DMS53 (cell line): Measurements from ENCODE around the gene CFAP298.
"Not testable (repeated sequence)": the region's sequence is repeated elsewhere in the genome, so short reads cannot be mapped to it uniquely, and the experiment has no call there.

Experiments used
- DNase-seq: peaks from one replicate; lab custom pipeline; 2025; lab: John Stamatoyannopoulos, UW

The CFAP298 gene, protein sequence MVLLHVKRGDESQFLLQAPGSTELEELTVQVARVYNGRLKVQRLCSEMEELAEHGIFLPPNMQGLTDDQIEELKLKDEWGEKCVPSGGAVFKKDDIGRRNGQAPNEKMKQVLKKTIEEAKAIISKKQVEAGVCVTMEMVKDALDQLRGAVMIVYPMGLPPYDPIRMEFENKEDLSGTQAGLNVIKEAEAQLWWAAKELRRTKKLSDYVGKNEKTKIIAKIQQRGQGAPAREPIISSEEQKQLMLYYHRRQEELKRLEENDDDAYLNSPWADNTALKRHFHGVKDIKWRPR

DNA sequence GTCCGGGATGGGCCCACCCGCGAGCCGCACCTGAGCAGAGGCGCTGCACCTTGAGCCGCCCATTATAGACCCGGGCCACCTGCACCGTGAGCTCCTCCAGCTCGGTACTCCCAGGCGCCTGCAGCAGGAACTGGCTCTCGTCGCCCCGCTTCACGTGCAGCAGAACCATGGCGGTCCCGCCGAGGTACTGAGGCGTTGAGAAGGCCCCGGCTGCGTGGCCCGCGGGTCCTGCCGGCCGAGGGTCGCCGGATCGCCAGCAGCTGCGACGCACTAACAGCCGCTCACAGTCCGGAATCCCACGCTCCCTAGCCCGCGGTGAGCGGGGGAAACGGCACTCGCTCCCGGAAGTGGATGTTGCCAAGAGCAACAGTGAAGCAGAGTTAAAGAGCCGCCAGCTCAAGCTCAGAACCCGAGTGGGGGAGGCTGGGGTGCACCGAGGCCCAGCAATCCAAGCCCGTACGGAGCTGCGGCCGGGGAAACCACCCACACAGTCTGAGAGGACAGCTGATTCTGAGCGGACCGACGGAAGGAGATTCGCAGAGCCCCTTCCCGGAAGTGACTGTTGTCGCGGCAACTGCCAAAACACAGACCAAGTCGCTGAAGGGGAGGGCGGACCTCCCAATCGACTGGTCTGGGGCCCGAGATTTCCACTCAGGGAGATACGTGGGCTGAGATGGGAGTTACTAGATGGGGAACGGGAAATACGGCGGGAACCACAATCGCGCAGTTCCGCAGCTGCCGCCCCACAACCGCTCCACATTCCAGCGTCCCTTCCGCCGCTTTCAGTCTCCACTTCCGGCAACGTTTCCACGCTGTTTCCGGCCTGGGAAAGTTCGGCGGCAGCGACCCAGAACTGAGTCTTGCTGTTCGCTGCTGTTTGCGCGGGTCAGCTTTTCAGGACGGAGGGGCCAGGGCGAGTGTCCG is at the start of gene CFAP298:
Gene CFAP298, minus strand, starts transcription at position 303 of the 924 bp plus-strand sequence. Its CDS starts 134 bp downstream, at position 169.
- peak; percentile 92 for DNase-seq

DNA sequence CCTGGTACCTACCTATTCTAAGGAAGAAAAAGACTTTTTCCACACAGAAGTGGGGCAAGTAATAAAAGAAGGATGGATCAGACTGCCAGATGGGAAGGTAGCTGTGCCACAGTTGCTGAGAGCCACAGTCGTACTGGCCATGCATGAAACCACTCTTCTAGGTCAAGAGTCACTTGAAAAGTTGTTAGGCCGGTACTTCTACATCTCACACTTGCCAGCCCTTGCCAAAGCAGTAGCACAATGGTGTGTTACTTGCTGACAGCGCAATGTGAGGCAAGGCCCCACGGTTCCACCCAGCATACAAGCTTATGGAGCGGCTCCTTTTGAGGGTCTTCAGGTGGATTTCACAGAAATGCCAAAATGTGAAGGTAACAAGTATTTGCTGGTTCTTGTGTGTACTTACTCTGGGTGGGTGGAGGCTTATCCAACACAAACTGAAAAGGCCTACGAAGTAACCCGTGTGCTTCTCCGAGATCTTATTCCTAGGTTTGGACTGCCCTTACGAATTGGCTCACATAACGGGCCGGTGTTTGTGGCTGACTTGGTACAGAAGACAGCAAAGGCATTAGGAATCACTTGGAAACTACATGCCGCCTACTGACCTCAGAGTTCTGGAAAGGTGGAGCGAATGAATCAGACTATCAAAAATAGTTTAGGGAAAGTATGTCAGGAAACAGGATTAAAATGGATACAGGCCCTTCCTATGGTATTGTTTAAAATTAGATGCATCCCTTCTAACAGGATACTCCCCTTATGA is 49.0 kb upstream of the CFAP298 start:
- peak; percentile 85 for DNase-seq

DNA sequence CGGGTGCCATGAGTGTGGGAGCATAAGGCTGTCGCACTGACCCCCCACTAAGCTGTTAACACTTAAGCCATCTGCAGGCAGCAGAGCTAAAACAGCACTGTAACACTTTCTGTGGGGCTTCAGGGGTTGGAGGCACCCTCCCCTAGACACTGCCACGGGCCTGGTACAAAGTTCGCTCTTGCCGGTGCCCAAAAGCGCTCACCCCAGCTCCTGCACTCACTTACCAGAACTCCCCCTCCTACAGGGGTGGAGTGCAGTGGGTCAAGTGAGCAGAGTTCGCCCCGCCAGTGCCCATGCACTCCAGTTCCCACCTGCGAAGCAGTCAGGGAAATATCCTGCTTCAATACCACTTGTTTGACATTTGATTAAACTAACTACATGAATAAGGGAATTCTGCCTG is 46.3 kb upstream of the CFAP298 start:
- DNase-seq = no peak

DNA sequence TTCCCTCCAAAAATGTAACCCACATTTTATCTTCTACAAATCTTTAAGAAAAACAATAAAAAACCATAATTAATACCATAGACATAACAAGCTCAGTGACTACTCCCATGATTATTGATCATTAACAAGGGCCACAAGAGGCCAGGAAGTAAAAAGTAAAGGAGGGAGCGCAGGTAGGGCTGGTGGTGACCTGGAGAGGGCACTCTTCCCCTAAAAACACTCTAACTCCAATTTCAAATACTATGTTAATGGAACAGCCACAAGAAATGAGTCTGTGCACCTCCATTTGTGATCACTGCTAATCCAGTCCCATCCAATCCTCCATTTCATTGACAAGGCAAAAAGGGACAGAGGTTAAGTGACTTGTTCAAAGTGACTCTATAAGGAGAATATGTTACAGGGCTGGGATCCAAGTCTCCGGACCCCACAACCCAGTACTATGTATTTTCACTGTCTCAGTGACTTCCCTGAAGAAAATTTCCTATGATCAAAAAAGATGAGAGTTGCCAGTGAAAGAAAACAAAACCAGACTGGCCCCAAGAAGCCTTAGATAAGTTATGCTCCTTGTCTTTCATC is 41.2 kb upstream of the CFAP298 start:
- DNase-seq = peak; percentile 55

DNA sequence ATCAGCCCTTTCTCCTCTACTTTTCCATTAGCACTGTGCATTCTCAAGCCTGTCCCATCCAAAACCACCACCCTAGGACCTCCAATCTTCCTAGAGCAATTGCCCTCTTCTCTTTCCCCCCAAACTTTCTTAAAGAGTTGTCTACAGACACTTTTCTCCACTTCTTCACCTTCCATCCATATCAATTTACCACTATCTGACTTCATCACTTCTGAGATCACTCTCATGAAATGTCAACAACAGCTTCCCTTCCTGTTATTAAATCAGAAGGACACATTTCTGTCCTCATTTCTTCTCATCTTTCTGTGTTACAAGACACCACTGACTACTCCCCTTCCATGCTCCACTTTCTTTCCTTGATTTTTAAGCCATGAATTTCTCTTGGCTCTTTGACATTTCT is 36.0 kb upstream of the CFAP298 start:
- no peak for DNase-seq

DNA sequence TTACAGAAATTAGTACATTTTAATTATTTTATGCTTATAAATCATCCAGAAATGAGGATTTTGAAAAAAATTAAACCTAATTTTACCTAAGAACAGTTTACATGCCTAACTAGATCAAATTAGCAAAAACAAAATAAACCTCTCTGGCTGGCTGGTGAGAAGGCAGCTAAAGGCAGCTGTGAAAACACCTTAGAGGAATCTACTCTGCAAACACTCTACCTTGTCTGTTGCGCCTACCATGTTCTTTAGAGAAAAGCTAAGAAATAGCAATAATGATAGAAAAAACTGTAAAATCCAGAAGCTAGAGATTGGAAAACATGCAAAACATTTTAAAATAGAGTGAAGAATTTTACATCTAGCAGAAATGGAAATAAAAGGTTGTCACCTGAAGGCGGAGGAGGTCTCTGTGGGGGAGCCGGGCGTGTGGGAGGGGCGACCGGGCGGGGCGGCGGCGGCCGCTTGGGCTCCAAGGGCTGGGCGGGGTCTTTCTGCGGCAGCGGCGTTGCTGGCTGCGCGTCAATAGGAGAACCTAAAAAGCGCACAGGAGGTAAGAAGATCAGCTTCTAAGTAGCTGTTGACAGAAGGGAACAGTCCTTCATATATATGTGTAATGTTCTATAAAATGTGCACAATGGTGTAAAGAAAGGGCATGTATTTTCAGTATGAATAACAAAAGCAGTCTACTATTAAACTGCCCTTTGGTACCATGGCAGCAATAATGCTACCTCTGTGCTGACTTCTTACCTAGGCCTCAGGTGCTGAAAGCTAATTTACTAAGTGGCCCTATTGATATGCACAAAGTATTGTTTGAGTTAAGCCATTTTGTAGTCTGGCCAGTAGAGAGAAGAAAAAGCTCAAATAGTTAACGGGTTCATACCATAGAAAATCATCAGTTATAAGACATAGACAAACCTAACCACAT is 33.3 kb upstream of the CFAP298 start:
- DNase-seq = peak; percentile 19

DNA sequence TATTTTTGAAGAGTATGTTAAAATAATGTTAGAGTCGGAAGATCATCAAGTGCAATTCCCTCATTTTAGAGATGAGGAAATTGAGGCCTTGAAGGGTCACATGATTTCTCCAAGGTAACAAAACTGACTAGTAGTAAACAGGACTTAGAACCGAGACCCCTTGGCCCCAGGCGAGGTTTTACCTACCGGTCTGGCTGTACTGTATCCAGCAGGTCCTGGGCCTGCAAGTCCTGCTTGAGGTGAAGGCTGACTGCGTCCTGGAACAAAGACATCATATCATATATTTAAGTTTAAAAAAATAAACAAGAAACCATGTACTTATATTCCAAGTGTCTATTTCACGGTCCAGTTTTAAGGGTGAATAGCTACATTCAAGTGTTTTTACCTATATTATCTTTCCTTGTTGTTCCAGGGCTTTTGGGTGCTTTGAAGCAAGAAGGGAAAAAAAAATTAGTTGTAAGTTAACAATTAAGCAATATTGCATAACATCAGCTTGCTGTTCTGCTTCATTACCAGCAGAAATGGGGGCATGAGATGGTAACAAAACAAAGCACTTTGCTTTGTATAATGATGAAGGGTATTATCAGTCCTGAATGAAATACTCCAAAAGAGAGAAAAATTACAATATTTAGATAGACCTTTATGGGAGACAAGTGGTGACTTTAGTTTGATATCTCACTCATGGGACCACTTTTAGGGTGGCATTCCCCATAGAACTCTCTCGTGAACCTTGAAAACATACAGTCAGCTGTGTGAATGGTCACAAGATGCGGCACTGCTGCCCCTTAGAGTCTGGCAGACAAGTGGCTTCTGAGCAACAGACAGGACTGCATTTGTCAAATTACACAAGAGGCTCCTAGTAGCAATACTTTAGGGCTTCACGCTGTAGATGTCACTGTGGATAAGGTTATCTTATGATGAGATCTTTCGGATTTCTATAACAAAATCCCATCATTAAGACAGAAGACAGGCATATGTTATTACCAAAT is 29.8 kb upstream of the CFAP298 start:
- no peak for DNase-seq

DNA sequence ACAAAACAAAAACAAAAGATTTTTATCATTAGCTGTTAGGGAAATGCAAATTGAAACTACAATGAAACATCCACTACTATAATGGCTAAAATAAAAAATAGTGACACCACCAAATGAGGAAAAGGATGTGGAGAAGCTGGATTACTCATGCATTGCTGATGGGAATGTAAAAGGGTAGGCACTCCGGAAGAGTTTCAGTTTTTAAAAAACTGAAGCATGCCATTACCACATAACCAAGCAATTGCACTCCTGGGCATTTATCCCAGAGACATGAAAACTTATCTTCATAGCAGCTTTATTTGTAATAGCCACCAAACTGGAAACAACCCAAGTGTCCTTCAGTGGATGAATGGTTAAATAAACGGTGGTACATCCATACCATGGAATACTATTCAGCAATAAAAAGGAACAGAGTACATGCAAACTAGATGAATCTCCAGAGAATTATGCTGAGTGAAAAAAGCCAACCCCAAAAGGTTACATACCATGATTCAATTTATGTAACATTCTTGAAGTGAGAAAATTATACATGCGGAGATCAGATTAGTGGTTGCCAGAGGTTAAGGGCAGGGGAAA is 14.5 kb upstream of the CFAP298 start:
- DNase-seq = no peak

DNA sequence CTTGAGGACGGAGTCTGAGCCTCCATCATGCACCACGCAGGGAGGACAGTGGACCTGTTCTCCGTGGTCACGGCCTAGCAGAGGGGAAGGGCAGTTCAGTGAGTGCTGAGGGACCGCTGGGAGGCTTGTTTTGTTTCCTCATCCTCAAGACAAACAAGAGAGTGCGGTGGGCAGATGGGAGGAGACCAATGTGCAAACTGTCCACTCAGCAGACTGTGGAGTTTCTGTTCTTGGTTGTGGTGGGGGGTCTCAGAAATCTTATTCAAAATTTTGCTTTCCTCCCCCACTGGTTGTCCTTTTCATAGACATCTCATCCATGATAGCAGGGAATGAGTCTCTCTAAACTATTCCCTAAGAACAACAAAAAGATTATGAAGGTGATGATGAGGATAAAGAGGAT is 6.0 kb upstream of the CFAP298 start:
- not testable (repeated sequence) for DNase-seq

DNA sequence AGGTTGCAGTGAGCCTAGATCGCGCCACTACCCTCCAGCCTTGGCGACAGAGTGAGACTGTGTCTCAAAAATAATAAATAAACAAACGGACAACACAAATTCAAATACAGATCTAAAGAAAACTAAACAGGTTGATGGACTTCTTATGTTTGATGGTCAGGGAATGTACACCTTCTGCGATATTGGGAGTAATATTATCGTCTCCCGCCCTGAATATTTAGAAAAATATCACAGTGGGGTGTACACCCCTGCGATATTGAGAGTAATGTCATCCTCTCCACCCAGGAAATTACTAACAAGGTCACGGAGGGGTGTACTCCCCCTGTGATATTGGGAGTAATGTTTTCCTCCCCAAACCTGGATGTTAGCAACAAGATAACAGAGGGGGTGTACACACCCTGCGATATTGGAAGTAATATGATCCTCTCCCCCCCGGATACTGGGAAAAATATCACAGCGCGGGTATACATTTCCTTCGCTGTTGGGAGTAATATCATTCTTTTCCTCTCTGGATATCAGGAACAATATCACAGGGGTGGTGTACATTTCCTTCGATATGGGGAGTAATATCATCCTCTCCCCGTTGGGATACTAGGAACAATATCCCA is 1.4 kb upstream of the CFAP298 start:
- DNase-seq = peak; percentile 44

DNA sequence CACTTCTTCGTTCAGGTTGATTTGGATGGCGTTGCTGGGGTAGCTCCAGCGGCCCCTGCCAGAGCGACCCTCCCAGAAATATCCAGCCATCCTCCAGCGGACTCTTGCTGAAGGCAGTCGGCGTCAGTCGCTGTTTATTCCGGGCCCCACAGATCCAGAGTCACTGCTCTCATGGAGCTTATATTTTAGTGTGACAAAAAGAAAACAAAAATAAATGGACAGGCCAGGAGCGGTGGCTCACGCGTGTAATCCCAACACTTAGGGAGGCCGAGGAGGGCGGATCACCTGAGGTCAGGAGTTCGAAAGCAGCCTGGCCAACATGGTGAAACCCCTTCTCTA is 791 bp upstream of the CFAP298 start:
- peak; percentile 74 for DNase-seq

DNA sequence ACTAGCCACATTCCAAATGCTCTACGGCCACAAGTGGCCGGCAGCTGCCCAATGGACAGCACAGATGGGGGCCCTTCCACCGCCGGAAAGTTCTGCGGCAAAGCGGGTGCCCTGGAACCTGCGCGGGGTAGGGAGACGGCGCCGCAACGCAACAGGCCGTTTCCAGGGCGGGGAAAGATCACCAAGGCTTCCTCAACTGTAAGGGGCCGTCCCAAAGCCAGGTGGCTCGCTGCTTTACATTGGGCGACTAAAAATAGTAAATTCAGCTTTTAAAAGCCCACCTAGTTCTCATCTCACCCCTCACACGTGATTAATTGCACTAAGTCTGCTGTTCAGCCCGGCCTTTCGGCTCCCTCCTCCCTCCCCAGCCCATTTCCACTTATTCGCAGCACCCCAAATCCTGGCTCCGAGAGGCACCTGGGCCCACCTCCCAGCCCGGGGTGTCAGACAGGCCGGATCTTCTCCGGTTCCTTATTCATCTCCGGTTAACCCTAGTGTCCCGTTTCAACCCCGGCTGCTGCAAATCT is 643 bp downstream of the CFAP298 start:
- peak; percentile 55 for DNase-seq

DNA sequence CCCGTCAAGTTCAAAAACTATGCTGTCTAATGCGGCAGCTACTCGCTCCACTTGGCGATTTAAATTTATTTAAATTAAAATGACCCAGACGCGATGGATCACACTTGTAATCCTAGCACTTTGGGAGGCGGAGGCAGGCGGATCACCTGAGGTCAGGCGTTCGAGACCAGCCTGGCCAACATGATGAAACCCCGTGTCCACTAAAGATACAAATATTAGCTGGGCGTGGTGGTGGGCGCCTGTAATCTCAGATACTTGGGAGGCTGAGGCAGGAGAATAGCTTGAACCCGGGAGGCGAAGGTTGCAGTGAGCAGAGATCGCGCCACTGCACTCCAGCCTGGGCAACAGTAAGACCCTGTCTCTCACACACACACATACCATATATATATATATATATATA is 1.2 kb downstream of the CFAP298 start:
- DNase-seq = not testable (repeated sequence)

DNA sequence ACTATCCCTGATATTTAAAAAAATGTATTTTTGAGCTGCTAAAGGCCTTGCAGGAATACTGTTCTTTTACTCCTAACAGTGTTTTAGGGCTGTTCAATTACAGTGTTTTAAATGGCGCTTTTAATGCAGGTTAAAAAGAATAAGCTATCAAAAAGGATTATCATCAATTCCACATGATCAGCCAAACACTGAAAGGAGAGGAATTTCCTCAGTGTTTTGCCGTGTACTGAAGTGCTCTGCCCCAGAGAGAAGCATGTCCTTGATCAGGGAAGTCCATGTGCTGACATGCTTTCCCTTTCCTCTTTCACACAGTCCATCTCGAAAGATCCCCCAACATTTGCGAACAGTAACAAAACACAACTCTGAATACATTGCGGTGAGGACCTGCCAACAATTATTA is 3.3 kb downstream of the CFAP298 start:
- DNase-seq = no peak

DNA sequence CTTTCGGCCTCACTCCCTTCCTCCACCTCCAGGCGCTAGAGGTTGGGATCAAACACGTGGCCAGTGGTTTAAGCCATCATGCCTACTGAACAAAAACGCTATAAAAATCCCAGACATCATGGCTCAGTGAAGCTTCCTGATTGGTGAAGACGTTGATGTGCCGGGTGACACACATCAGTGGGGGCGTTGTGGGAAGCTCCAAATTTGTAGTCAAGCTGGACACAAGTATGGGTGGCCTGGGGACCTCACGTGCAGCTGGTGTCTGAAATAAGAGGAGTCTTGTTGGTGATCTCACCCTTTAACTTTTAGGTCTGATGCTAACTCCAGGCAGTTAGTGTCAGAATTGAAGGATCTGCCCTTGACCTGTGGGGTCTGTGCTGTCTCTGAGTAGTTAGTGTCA is 6.7 kb downstream of the CFAP298 start:
- no peak for DNase-seq

DNA sequence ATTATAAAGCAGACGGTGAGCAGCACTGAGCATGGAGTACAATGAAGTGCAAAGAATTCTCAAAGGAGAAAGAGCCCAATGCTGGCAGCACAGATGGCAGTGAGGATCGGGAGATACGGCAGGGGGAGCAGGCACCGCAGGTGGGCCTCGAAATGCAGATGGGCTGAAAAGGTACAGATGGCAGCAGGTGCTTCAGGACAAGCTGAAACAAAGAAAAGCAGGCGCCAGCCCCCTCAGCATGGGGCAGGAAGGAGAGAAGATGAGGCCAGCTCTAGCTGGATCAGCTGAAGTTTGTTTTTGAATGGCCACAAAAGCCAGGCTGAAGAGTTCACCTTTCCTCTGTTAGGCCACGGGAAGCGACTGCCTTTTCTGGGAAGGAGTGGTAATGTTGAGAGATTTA is 7.7 kb downstream of the CFAP298 start:
- no peak for DNase-seq

DNA sequence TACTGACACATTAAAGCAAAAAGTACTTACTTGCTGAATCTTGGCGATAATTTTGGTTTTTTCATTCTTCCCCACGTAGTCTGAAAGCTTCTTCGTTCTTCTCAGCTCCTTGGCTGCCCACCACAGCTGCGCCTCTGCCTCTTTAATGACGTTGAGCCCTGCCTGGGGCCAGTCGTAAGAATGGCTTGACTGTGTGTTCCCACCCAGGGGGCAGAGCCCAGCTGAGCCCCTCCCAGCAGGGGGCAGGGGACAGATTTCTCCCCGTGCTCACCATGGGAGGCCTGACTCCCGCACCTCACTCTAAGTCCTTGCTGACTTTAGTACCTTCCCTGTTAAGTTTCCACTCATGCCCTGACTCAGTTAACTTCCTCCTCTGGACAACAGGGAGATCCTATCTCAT is 9.0 kb downstream of the CFAP298 start:
- DNase-seq = no peak

DNA sequence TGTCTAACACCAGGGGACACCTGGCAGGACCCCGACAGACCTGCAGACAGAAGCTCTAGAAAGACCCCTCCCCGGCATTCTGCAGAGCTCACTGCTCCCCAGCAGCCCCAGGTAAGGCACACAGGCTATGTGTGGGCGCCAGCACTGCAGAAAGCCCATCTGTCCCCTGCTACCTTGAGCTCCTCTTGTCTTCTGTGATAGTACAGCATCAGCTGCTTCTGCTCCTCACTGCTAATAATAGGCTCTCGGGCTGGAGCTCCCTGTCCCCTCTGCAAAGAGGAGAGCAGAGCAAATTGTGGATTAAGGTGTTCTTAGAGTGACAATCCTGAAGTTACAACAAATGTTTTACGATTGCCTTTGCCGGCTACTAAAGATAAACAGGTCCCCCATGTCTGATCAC is 10.1 kb downstream of the CFAP298 start:
- no peak for DNase-seq

DNA sequence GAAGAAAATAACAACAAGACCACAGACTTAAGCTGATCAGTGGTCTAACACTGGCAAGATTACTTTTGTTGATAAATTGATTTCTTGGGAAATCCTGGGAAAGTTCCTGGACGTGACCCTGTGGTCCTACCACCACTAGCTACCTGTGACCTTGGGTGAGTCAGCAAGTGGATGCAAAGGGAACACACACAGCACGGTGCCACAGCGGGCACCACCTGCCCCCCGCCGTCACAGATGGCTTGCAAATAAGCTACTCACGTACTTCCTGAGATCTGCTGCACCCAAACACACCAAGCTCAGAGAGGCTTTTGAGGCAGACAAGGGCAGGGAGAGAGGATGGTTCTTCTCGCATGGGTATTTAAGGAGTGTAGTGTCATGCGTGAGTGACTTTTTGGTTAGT is 12.7 kb downstream of the CFAP298 start:
- no peak for DNase-seq
